Measurements from ENCODE around the gene SMC6.

The SMC6 gene

DNA sequence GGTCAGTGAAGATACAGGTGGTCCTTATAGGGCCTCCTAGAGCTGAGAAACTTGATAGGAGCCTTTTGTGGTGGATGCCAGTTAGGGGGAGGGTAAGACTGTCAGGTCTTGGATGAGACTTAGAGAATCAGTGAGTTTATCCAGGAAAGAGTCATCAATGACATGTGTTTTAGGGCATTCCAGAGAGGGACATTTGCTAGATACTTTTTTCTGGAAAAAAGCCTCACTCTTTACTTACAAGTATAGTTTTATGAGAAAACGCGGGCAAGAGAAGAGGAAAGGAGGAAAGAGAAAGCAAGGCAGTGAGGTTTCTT is 38.2 kb upstream of the SMC6 start:
- WGBS, 2 experiments, result 96 to 97% methylated on average over 2 of the region's 2 CpGs
- Histone ChIP-seq H3K36me3 (ENCODE audit: control insufficient read depth, insufficient read depth, low read length) (no peaks in the 10 kb centered on the region), H3K27ac (ENCODE audit: insufficient read depth, low read depth, low read length, poor library complexity, severe bottlenecking) (no peak overlapping the region), H3K27me3 (ENCODE audit: control insufficient read depth, insufficient read depth, low read length, poor library complexity, severe bottlenecking) (no peaks in the 10 kb centered on the region), H3K4me1 (ENCODE audit: control insufficient read depth, insufficient read depth, low read length) (no peaks in the 10 kb centered on the region), H3K9me3 (ENCODE audit: control insufficient read depth, low read length) (no peaks in the 10 kb centered on the region), H3K4me3 (ENCODE audit: insufficient read depth, low read depth, low read length) (no peak overlapping the region)

DNA sequence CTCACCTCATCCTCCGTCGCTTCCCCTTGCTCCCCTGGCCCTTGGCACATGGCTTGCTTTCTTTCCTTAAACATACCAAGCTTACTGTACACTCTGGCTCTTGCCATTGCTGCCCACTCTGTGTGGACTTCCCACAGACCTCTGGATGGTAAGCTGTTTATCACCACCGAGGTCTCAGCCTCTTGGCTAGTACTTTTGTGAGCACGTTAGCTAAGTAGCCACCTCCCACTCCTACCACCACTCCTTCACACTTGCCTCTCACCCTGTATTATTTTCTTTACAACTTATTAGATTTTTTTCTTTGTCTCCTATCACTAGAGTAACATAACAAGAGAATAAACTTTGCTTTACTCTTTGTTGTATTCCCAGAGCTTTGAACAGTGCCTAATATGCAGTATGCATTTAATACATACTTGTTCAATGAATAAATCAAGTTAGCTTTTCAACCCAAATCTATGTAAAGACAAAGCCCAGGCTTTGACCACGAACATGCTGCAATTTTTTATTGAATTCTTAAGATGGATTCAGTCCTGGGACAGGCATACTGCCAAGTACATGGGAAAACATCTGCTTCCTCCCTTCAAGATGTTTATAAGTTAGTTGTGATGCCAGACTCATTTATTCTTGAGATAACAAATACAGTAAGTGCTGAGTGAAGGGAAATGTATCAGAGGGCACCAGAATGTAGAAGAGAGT is 37.7 kb upstream of the SMC6 start:
- WGBS, 2 experiments, result 89 to 91% methylated on average over 5 of the region's 5 CpGs
- H3K27me3 ChIP-seq (ENCODE audit: control insufficient read depth, insufficient read depth, low read length, poor library complexity, severe bottlenecking), result no peaks in the 10 kb centered on the region
- H3K4me3 ChIP-seq (ENCODE audit: insufficient read depth, low read depth, low read length), result no peak overlapping the region

DNA sequence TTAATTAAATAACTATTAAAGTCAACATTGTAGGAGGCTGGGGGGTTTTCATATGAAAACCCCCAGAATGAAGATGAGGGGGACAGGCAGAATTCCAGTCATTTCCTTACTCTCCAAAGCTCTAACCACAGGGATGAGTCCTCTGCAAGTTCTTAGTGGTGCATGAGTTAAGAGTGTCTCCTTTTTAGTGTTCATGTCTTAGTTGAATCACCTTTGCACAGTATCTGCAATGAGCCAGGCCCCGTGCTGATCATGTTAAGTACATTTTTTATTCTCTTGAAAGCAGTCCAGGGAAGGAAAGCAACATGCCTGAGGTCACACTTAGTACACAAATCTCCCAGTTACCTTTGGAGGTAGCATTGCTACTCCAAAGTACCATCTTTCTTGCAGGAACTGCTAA is 36.9 kb upstream of the SMC6 start:
- H3K4me1 ChIP-seq (ENCODE audit: control insufficient read depth, insufficient read depth, low read length), result no peaks in the 10 kb centered on the region
- no peak overlapping the region for H3K4me3 ChIP-seq (ENCODE audit: insufficient read depth, low read depth, low read length)
- no peaks in the 10 kb centered on the region for H3K36me3 ChIP-seq (ENCODE audit: control insufficient read depth, insufficient read depth, low read length)
- WGBS, 2 experiments, result 88 to 91% methylated on average over 1 of the region's 1 CpG
- no peak overlapping the region for H3K27ac ChIP-seq (ENCODE audit: insufficient read depth, low read depth, low read length, poor library complexity, severe bottlenecking)
- no peaks in the 10 kb centered on the region for H3K9me3 ChIP-seq (ENCODE audit: control insufficient read depth, low read length)
- no peaks in the 10 kb centered on the region for H3K27me3 ChIP-seq (ENCODE audit: control insufficient read depth, insufficient read depth, low read length, poor library complexity, severe bottlenecking)

More for the DNA sequence above, 37.7 kb upstream of the SMC6 start:
- Histone ChIP-seq H3K4me1 (ENCODE audit: control insufficient read depth, insufficient read depth, low read length) (no peaks in the 10 kb centered on the region), H3K9me3 (ENCODE audit: control insufficient read depth, low read length) (no peaks in the 10 kb centered on the region), H3K27ac (ENCODE audit: insufficient read depth, low read depth, low read length, poor library complexity, severe bottlenecking) (no peak overlapping the region), H3K36me3 (ENCODE audit: control insufficient read depth, insufficient read depth, low read length) (no peaks in the 10 kb centered on the region)

DNA sequence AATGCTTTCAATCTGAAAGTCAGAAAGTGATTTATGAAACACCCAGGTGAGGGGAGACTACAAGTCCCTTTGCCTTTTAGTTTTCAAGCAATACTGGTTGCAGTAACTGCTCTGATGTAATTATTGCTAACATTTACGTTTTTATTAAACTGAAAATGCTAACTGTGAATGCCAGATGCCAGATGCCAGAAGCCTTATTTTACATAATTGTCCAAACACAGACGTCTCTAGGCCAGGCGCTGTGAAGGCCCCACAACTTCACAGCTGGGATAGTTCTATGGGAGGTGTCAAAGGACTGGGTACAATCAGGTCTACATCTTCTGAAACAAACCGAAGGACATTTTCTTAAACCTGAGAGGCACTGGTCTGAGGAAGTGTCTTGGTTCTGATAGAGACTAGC is 35.2 kb upstream of the SMC6 start:
- 87 to 89% methylated on average over 4 of the region's 4 CpGs for WGBS, 2 experiments
- Histone ChIP-seq H3K4me3 (ENCODE audit: insufficient read depth, low read depth, low read length) (no peak overlapping the region), H3K4me1 (ENCODE audit: control insufficient read depth, insufficient read depth, low read length) (no peaks in the 10 kb centered on the region), H3K9me3 (ENCODE audit: control insufficient read depth, low read length) (no peaks in the 10 kb centered on the region), H3K27ac (ENCODE audit: insufficient read depth, low read depth, low read length, poor library complexity, severe bottlenecking) (no peak overlapping the region), H3K36me3 (ENCODE audit: control insufficient read depth, insufficient read depth, low read length) (no peaks in the 10 kb centered on the region), H3K27me3 (ENCODE audit: control insufficient read depth, insufficient read depth, low read length, poor library complexity, severe bottlenecking) (no peaks in the 10 kb centered on the region)

DNA sequence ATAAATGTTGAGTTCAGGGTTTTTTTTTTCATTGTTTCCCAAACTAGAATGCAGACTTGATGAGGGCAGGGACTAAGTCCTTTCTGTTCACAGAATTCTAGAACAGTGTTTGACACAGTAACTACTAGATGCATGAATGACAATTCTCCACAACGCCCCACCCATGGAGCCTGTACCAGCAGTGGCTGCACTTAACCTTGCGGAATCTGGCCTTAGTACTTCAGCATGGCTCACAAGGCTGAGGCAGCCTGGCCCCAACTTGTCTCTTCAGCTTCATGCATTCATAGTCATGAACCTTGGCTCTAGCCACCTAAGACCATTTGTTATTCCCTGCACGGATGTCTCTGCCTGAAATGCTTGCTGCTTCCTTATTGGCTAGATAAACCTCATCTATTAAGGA is 33.1 kb upstream of the SMC6 start:
- Histone ChIP-seq H3K4me3 (ENCODE audit: insufficient read depth, low read depth, low read length) (no peak overlapping the region), H3K36me3 (ENCODE audit: control insufficient read depth, insufficient read depth, low read length) (peaks cover under 1% of the 10 kb centered on the region), H3K9me3 (ENCODE audit: control insufficient read depth, low read length) (no peaks in the 10 kb centered on the region), H3K4me1 (ENCODE audit: control insufficient read depth, insufficient read depth, low read length) (no peaks in the 10 kb centered on the region), H3K27ac (ENCODE audit: insufficient read depth, low read depth, low read length, poor library complexity, severe bottlenecking) (no peak overlapping the region), H3K27me3 (ENCODE audit: control insufficient read depth, insufficient read depth, low read length, poor library complexity, severe bottlenecking) (no peaks in the 10 kb centered on the region)
- 90 to 91% methylated on average over 3 of the region's 3 CpGs for WGBS, 2 experiments

DNA sequence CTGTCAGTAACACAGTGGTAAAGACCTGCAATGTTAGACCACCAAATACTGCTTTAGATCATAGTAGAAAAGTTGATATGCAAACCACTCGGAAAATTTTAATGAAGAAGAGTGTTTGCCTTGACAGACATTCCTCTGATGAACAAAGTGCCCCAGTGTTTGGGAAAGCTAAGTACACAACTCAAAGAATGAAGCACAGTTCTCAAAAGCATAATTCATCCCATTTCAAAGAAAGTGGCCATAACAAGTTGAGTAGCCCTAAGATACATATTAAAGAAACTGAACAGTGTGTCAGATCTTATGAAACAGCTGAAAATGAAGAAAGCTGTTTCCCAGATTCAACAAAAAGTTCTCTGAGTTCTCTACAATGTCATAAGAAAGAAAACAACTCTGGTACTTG is 27.9 kb upstream of the SMC6 start:
- H3K27ac ChIP-seq (ENCODE audit: insufficient read depth, low read depth, low read length, poor library complexity, severe bottlenecking), result no peak overlapping the region
- H3K9me3 ChIP-seq (ENCODE audit: control insufficient read depth, low read length), result no peaks in the 10 kb centered on the region
- H3K27me3 ChIP-seq (ENCODE audit: control insufficient read depth, insufficient read depth, low read length, poor library complexity, severe bottlenecking), result no peaks in the 10 kb centered on the region
- no peaks in the 10 kb centered on the region for H3K4me1 ChIP-seq (ENCODE audit: control insufficient read depth, insufficient read depth, low read length)
- WGBS, 2 experiments, result 83 to 100% methylated on average over 1 of the region's 1 CpG
- H3K4me3 ChIP-seq (ENCODE audit: insufficient read depth, low read depth, low read length), result no peak overlapping the region
- H3K36me3 ChIP-seq (ENCODE audit: control insufficient read depth, insufficient read depth, low read length), result peaks cover 17% of the 10 kb centered on the region

DNA sequence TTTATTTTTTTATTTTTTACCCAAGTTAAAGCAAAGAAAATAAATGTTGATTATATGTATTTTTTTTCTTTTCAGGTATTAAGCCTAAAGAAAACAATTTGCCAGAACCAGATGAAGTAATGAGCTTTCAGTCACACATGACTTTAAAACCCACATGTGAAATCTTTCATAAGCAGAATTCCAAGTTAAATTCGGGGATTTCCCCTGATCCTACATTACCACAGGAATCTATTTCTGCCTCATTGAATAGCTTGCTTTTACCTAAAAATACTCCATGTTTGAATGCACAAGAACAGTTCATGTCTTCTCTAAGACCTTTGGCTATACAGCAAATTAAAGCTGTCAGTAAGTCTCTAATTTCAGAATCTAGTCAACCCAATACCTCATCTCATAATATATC is 26.9 kb upstream of the SMC6 start:
- 89 to 98% methylated on average over 1 of the region's 1 CpG for WGBS, 2 experiments
- H3K4me1 ChIP-seq (ENCODE audit: control insufficient read depth, insufficient read depth, low read length), result no peaks in the 10 kb centered on the region
- H3K9me3 ChIP-seq (ENCODE audit: control insufficient read depth, low read length), result no peaks in the 10 kb centered on the region
- peaks cover 20% of the 10 kb centered on the region for H3K36me3 ChIP-seq (ENCODE audit: control insufficient read depth, insufficient read depth, low read length)
- H3K4me3 ChIP-seq (ENCODE audit: insufficient read depth, low read depth, low read length), result no peak overlapping the region
- H3K27ac ChIP-seq (ENCODE audit: insufficient read depth, low read depth, low read length, poor library complexity, severe bottlenecking), result no peak overlapping the region
- no peaks in the 10 kb centered on the region for H3K27me3 ChIP-seq (ENCODE audit: control insufficient read depth, insufficient read depth, low read length, poor library complexity, severe bottlenecking)

DNA sequence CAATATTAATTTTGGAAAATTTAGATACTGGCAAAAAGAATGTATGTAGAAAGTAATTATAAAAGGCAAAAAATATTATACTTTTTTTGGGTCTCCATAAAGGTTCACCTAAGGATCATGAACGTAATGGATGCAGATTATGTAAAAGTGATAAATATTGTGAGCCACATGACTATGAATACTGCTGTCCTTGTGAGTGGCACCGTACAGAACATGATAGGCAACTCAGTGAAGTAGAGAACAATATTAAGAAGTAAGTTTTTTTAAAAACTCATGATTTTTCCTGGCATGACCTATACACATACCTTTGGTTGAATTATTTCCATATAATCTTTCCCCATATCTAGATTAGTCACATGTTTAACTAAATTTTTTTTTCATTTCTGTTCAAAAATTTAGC is 18.9 kb upstream of the SMC6 start:
- 85 to 100% methylated on average over 2 of the region's 2 CpGs for WGBS, 2 experiments
- peaks cover 11% of the 10 kb centered on the region for H3K36me3 ChIP-seq (ENCODE audit: control insufficient read depth, insufficient read depth, low read length)
- no peaks in the 10 kb centered on the region for H3K27me3 ChIP-seq (ENCODE audit: control insufficient read depth, insufficient read depth, low read length, poor library complexity, severe bottlenecking)
- no peaks in the 10 kb centered on the region for H3K4me1 ChIP-seq (ENCODE audit: control insufficient read depth, insufficient read depth, low read length)
- no peaks in the 10 kb centered on the region for H3K9me3 ChIP-seq (ENCODE audit: control insufficient read depth, low read length)
- H3K4me3 ChIP-seq (ENCODE audit: insufficient read depth, low read depth, low read length), result no peak overlapping the region
- no peak overlapping the region for H3K27ac ChIP-seq (ENCODE audit: insufficient read depth, low read depth, low read length, poor library complexity, severe bottlenecking)

DNA sequence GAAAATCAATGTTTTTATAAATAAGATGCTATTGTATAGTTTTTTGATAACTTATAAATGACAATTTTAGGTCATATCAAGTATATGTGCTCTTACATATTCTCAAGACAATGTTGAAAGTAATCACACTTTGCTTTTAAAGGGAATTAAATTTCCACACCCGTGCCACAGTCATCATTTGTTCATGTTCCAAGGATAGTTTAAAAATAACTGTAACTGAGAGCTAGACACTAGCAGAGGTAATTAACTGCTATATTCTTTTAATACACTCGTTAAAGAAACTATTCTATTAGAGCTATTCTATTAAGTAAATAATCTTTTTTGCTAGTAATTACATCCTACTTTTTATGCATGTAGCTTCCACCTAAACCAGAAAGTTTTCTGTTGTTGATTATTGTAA is 18.3 kb upstream of the SMC6 start:
- WGBS, 2 experiments, result 92% methylated on average over 1 of the region's 2 CpGs; no CpG with 5 or more reads in 1 of the 2 experiments
- H3K9me3 ChIP-seq (ENCODE audit: control insufficient read depth, low read length), result no peaks in the 10 kb centered on the region
- peaks cover 12% of the 10 kb centered on the region for H3K36me3 ChIP-seq (ENCODE audit: control insufficient read depth, insufficient read depth, low read length)
- no peak overlapping the region for H3K27ac ChIP-seq (ENCODE audit: insufficient read depth, low read depth, low read length, poor library complexity, severe bottlenecking)
- H3K4me3 ChIP-seq (ENCODE audit: insufficient read depth, low read depth, low read length), result no peak overlapping the region
- no peaks in the 10 kb centered on the region for H3K4me1 ChIP-seq (ENCODE audit: control insufficient read depth, insufficient read depth, low read length)
- no peaks in the 10 kb centered on the region for H3K27me3 ChIP-seq (ENCODE audit: control insufficient read depth, insufficient read depth, low read length, poor library complexity, severe bottlenecking)

DNA sequence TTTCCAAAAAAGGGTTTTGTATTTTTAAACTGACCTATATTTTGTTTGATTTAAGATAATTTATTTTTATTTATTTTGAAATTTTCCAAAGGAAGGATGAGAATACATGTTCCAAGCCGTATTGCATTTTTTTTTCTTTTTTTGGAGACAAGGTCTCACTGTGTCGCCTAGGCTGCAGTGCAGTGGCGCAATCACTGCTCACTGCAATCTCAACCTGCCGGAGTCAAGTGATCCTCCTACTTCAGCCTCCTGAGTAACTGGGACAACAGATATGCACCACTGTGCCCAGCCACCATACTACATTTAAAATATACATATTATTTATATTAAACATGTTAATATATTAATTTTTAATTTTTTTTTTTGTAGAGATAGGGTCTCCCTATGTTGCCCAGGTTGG is 15.3 kb upstream of the SMC6 start:
- Histone ChIP-seq H3K9me3 (ENCODE audit: control insufficient read depth, low read length) (no peaks in the 10 kb centered on the region), H3K27ac (ENCODE audit: insufficient read depth, low read depth, low read length, poor library complexity, severe bottlenecking) (no peak overlapping the region), H3K4me1 (ENCODE audit: control insufficient read depth, insufficient read depth, low read length) (no peaks in the 10 kb centered on the region), H3K27me3 (ENCODE audit: control insufficient read depth, insufficient read depth, low read length, poor library complexity, severe bottlenecking) (no peaks in the 10 kb centered on the region), H3K36me3 (ENCODE audit: control insufficient read depth, insufficient read depth, low read length) (peaks cover 16% of the 10 kb centered on the region), H3K4me3 (ENCODE audit: insufficient read depth, low read depth, low read length) (no peak overlapping the region)
- WGBS, 2 experiments, result 97% methylated on average over 4 of the region's 4 CpGs

DNA sequence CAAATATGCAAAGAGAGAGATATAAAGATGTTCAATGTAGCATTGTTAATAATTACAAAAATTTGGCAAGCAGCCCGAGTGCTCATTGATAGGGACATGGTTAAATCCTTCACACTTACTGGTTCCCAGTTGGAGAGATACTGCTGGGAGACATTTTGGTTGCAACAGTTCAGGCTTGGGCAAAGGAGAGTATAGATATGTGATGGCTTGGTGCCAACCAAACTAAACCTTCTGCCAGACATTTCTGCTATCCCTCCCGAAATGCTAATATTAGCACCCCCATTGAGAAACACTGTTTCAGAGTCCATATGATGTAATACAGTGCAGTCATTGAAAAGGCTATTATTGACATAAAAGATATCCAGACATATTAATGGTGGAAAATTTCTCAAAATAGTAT is 11.8 kb upstream of the SMC6 start:
- Histone ChIP-seq H3K4me3 (ENCODE audit: insufficient read depth, low read depth, low read length) (no peak overlapping the region), H3K9me3 (ENCODE audit: control insufficient read depth, low read length) (no peaks in the 10 kb centered on the region), H3K4me1 (ENCODE audit: control insufficient read depth, insufficient read depth, low read length) (no peaks in the 10 kb centered on the region), H3K27me3 (ENCODE audit: control insufficient read depth, insufficient read depth, low read length, poor library complexity, severe bottlenecking) (no peaks in the 10 kb centered on the region), H3K36me3 (ENCODE audit: control insufficient read depth, insufficient read depth, low read length) (peaks cover 14% of the 10 kb centered on the region), H3K27ac (ENCODE audit: insufficient read depth, low read depth, low read length, poor library complexity, severe bottlenecking) (no peak overlapping the region)
- WGBS, 2 experiments, result 88 to 95% methylated on average over 1 of the region's 2 CpGs

Measured in ectodermal cell (in vitro differentiated cells).